GM12801 (cell line): Measurements from ENCODE around the gene ERC2.

Experiments used
- TF ChIP-seq, protein P1 (sequence below): IDR thresholded peaks from one replicate; pipeline ENCODE4 v1.5.1; 2011; ENCODE audit warnings: control low read depth; ENCODE audit not compliant: insufficient read length; ENCODE audit errors: extremely low read depth

Gene ERC2

DNA sequence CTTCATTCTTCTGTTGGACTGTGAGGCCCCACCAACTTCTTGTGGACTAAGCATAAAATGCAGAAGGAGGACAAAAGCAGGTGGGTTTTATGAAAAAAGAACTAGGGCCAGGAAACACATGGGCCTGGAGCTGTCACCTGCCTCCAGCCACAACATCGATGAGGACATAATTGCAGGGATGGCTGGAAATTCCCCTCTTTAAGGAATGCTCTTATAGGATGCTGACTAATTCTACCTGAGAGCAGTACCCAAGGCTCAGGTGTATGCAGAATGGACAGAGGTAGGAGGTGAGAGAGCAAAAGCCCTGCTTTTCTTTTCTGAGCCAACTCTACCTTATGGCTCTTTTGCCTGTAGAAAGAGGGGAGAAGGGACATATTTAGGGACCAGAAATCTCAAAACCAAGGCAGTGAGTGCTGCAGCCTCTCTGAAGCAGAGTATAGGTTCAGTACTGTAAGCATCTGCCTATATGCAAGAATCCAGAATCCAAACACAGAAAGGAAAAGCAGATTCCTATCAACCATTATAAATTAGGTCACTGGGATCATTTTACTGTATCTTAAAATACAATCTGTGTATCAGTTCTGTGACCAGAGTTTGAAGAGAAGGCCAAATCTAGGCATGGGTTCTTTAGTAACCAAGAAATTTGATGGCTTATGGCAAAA is 775.8 kb downstream of the ERC2 start:
- TF ChIP-seq, protein P1, sequence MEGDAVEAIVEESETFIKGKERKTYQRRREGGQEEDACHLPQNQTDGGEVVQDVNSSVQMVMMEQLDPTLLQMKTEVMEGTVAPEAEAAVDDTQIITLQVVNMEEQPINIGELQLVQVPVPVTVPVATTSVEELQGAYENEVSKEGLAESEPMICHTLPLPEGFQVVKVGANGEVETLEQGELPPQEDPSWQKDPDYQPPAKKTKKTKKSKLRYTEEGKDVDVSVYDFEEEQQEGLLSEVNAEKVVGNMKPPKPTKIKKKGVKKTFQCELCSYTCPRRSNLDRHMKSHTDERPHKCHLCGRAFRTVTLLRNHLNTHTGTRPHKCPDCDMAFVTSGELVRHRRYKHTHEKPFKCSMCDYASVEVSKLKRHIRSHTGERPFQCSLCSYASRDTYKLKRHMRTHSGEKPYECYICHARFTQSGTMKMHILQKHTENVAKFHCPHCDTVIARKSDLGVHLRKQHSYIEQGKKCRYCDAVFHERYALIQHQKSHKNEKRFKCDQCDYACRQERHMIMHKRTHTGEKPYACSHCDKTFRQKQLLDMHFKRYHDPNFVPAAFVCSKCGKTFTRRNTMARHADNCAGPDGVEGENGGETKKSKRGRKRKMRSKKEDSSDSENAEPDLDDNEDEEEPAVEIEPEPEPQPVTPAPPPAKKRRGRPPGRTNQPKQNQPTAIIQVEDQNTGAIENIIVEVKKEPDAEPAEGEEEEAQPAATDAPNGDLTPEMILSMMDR, result no peak

DNA sequence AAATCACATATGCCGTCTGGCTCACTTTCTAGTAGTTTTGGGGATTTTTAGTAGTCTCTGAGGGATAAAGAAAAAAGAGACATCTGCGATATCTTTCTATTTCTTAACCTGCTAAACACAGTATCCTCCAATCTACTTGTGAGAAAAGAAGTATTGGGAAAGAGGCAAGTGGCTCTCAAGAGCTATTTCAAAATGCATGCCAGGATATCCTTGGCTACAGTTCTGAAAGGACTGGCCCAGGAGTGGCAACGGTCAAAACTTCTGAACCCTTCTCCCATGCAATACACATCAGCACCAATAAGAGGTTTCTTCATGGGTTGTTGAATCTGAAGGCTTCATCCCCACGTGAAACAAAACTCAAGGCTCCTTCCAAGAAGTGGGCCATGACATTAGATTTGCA is 777.1 kb downstream of the ERC2 start:
- TF ChIP-seq, protein P1, result no peak

DNA sequence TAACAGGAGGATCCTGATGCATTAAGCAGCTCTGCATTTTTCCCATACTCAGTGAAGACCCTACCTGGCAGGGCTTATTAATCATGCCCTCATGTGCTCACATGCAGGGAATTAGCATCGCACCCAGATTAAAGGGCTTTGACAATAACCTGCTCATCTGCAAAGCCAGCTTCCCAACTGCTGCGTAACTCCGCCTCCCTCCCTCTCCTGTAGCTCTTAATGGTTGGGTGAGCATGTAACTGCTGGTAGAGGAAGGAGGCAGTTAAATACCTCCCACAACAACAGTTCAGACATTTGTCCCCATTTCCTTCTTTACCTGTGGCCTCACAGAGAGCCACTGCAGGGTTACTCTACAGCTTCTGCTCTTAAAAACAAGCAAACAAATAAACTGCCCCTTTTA is 777.5 kb downstream of the ERC2 start:
- TF ChIP-seq, protein P1, result no peak

DNA sequence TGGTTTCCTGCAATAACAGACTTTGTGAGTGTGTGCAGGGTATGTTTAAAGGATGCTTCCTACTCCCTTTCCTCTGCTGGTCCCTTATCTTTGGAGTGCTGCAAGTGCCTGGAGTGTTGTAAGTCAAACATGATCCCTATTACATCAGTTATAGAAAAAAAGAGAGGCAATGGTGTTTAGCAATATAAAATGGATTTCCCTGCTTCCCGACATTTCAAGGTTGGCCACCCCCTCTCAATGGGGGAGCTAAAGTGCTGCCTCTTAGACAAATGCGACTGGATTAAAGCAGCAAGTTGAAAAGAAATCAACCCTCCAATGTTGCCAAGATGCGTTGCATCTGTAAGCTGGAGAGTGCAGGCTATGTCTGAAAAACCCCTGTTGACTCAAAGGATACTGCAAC is 778.1 kb downstream of the ERC2 start:
- TF ChIP-seq, protein P1, result no peak

DNA sequence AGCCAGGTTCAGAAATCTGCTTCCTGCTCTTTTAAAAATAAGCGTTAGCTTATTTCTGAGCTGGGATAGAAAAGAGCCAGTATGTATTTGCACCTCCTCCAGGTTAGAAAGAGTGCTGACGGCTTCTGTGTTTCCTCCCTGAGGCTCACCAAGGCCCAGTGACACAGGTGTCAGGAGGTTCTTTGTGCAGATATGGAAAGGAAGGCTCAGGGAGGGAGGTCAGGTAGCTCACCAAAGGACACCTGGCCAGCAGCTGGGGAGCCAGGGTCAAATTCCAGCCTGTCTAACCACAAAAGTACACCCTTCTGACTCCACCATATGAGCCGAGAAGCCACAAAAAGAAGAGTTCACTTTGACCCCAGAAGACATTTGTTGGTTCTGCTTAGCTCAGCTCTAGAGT is 780.1 kb downstream of the ERC2 start:
- TF ChIP-seq, protein P1, result no peak

DNA sequence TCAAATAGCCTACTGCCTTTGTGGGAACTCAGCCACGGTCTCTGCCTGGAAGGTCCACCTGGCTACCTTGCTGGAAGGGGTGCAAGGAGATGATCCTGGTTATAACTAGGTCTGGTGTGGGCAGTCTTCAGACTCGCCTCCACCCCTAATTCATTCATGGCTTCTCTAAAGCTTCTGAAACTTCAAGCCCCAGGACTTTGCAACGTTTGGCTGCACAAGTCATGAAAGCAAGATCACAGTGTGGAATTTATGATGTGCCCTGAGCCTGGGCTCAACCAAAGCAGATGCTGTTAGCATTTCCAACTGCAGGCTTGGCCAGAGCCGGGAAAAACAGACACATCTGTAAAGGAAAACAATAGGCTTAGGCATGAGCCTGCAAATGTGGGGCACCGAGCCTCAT is 780.7 kb downstream of the ERC2 start:
- TF ChIP-seq, protein P1, result no peak

DNA sequence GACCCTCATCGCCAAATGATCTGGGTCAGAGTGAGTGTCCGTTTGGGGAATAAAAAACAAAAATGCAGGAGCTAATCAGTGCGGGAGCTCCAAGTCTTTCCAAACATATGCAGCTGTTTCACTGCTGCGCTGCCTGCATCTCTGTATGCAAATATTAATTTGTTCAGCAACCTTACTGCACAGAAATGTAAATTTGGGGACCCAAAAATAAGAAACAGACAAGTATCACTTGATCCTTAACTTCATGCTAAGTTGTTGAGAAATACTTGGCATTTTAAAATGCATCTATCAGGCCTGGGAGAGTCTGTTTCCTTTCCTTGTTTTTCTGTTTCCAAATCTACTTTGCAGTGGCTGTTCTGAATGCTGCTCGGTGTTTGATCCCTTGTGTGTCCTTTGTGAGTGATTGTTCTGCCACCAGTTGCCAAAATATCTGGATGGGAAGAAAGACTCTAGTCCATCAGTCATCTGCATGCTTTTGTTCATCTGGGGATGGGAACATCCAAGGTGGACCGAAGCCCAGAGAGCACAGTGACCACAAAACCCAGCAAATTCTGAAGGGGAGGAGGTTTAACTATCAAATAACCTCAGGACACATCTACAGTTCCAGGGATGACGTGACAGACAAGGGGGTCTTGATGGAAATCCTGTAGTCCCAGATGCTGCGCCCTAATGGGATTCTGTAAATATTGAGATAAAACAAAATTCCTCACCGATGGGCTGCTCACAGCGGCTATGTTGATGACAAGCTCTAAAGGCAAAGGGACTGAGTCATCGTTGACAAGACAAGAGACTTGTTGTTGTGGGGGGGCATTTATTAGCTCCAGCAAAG is 781.6 kb downstream of the ERC2 start:
- TF ChIP-seq, protein P1, result no peak
